ENCODE measurements around the gene MAP2K6.

The MAP2K6 gene

DNA sequence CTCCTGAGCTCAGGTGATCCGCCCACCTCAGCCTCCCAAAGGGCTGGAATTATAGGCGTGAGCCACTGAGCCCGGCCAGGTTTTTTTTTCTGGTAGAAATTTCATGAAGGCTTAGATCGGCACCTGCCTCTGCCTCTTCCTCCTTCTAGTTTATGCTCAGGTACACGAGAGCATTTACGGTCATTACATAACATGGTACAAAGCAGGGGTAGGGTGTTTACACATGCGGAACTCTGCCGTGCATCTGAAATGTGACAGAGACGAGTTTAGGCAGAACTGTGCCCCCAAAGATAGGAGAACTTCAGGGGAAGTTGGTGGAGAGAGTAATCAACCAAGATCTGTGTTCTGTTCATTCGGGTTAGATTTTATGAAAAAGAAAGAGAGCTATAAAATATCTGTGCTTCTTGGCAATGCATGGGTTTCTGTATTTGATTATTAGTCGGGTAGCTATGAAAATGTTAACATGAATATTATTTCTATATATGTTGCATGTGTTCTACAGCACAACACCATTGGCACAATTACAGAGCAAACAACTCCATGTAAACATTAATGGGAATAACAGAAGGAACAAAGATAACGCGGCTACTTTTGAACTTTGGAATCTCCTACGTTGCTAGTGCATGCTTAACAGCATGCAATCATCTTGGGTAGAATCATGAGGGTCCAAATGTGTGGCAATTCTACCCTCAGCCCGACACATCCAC lies 23.5 kb upstream of the MAP2K6 start:
- ChIA-PET POLR2A (no interaction called here), CTCF (interaction anchor here (0.6 kb wide), 1 partner anchor 70 kb away, joined by 3 read pairs; no protein-coding TSS in a partner anchor)
- TF ChIP-seq ZNF384 (IDR thresholded peaks at IDR 0.05) = no peak
- TF ChIP-seq SP1 (IDR thresholded peaks at IDR 0.05) = no peak
- TF ChIP-seq BHLHE40 (IDR thresholded peaks at IDR 0.05; ENCODE audit: borderline replicate concordance) = no peak
- TF ChIP-seq FOXK2 (IDR thresholded peaks at IDR 0.05) = no peak
- no peak for TF ChIP-seq FOXM1 (IDR thresholded peaks at IDR 0.05; ENCODE audit: borderline replicate concordance)
- DNase-seq (ENCODE audit: extremely low spot score) = no peak

- TF ChIP-seq, protein P1, sequence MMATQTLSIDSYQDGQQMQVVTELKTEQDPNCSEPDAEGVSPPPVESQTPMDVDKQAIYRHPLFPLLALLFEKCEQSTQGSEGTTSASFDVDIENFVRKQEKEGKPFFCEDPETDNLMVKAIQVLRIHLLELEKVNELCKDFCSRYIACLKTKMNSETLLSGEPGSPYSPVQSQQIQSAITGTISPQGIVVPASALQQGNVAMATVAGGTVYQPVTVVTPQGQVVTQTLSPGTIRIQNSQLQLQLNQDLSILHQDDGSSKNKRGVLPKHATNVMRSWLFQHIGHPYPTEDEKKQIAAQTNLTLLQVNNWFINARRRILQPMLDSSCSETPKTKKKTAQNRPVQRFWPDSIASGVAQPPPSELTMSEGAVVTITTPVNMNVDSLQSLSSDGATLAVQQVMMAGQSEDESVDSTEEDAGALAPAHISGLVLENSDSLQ (IDR thresholded peaks at IDR 0.05) = no peak
- TF ChIP-seq HDGF (IDR thresholded peaks at IDR 0.05; ENCODE audit: borderline replicate concordance) (no peak), CTBP1 (IDR thresholded peaks at IDR 0.05; ENCODE audit: borderline replicate concordance) (no peak), TARDBP (IDR thresholded peaks at IDR 0.05) (no peak), ELF4 (IDR thresholded peaks at IDR 0.05) (no peak), ARNT (IDR thresholded peaks at IDR 0.05) (no peak), FOXM1 (IDR thresholded peaks at IDR 0.05; ENCODE audit: borderline replicate concordance) (no peak), L3MBTL2 (conservative IDR thresholded peaks at IDR 0.05) (no peak), SUZ12 (IDR thresholded peaks at IDR 0.05) (no peak), BHLHE40 (IDR thresholded peaks at IDR 0.05; ENCODE audit: borderline replicate concordance) (no peak), ZNF384 (IDR thresholded peaks at IDR 0.05) (no peak)
- DNase-seq (ENCODE audit: extremely low spot score) = no peak
- CTCF ChIA-PET = no interaction called here
- POLR2A ChIA-PET = no interaction called here
These were observed 13.2 kb upstream of the MAP2K6 start for GRCh38 chr17:69401251-69401650.

GRCh38 chr17:69402052-69402451 lies 12.4 kb upstream of the MAP2K6 start:
- no peak for DNase-seq (ENCODE audit: extremely low spot score)
- TF ChIP-seq ARNT (IDR thresholded peaks at IDR 0.05) (no peak), FOXA1 (IDR thresholded peaks at IDR 0.05) (no peak), TARDBP (IDR thresholded peaks at IDR 0.05) (no peak), ELF4 (IDR thresholded peaks at IDR 0.05) (no peak), NFRKB (IDR thresholded peaks at IDR 0.05) (no peak)
- ChIA-PET CTCF (interaction anchor here (0.6 kb wide), 1 partner anchor 160 kb away, joined by 7 read pairs; no protein-coding TSS in a partner anchor), POLR2A (interaction anchor here (3.5 kb wide), 1 partner anchor 12 kb away, joined by 15 read pairs; the partner anchor contains the start of gene MAP2K6)

DNA sequence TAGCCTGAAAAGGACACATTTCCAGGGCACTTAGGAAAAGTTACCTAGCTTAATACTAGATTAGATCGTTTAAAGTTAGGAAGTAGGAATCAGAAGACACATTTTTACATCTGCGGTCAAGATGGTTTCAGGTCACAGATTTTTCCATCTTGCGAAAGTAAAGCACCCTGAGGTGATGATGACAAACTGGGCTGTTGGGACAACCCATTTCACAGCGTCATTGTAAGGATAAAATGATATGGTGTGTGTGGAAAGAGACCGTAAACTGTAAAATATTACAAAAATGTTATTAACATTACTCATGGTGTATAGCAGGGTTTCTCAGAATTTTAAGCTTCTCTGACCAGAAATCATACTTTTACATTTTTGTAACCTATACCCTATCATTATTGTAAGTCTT lies 10.1 kb upstream of the MAP2K6 start:
- no peak for TF ChIP-seq FOXA1 (IDR thresholded peaks at IDR 0.05)
- no peak for DNase-seq (ENCODE audit: extremely low spot score)
- CTCF ChIA-PET = no interaction called here
- POLR2A ChIA-PET = interaction anchor here (3.5 kb wide), 1 partner anchor 10 kb away, joined by 15 read pairs; the partner anchor contains the start of gene MAP2K6

DNA sequence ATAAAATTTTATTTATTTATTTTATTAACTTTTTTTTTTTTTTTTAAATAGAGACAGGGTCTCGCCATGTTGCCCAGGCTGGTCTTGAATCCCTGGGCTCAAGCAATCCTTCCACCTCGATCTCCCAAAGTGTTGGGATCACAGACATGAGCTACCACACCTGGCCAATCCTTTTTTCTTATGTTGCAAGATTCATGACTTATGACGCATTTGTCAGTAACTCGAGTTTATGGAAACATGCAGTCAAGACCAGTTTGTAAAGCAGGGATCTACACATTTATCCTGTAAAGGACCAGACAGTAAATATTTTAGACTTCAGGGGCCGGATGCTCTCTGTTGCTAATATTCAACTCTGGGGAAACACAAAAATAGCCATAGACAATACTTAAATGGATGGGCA lies 9.4 kb upstream of the MAP2K6 start:
- POLR2A ChIA-PET = interaction anchor here (3.5 kb wide), 1 partner anchor 9 kb away, joined by 15 read pairs; the partner anchor contains the start of gene MAP2K6

DNA sequence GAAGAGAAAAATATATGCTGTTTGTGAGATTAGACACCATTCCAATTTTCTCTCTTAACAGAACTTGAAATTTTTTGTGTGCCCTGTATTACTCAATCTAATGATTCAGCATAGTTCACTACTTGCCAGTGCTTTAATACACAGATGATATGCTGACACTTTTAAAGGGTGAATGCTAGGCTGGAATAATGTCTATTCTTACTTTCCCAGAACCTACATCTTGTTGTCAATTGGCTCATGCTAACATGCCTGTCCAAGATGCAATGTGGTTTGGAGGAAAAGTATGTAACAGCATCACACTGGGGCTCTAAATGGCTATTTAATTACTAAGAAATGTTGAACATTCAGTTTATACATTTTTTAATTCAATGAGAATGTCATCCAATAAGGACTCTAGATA lies 7.6 kb upstream of the MAP2K6 start:
- no peak for DNase-seq (ENCODE audit: extremely low spot score)
- TF ChIP-seq SP1 (IDR thresholded peaks at IDR 0.05) (no peak), L3MBTL2 (conservative IDR thresholded peaks at IDR 0.05) (no peak), HDGF (IDR thresholded peaks at IDR 0.05; ENCODE audit: borderline replicate concordance) (no peak), LEF1 (IDR thresholded peaks at IDR 0.05; ENCODE audit: borderline replicate concordance) (no peak), ARNT (IDR thresholded peaks at IDR 0.05) (no peak), NFRKB (IDR thresholded peaks at IDR 0.05) (no peak), FOXK2 (IDR thresholded peaks at IDR 0.05) (no peak)
- ChIA-PET CTCF (no interaction called here), POLR2A (no interaction called here)

More for the DNA sequence above, 9.4 kb upstream of the MAP2K6 start:
- CTCF ChIA-PET = no interaction called here
- no peak for DNase-seq (ENCODE audit: extremely low spot score)
- TF ChIP-seq, protein P1 (IDR thresholded peaks at IDR 0.05) = no peak
- no peak for TF ChIP-seq SP1 (IDR thresholded peaks at IDR 0.05)

- no peak for DNase-seq (ENCODE audit: extremely low spot score)
- CTCF ChIA-PET = interaction anchor here (1.4 kb wide), 1 partner anchor 13 kb away, joined by 7 read pairs; no protein-coding TSS in a partner anchor
- POLR2A ChIA-PET = no interaction called here
- no peak for TF ChIP-seq ZNF384 (IDR thresholded peaks at IDR 0.05)
- no peak for TF ChIP-seq NFRKB (IDR thresholded peaks at IDR 0.05)
- no peak for TF ChIP-seq SUZ12 (IDR thresholded peaks at IDR 0.05)
- no peak for TF ChIP-seq CTBP1 (IDR thresholded peaks at IDR 0.05; ENCODE audit: borderline replicate concordance)
- TF ChIP-seq LEF1 (IDR thresholded peaks at IDR 0.05; ENCODE audit: borderline replicate concordance) = no peak
- no peak for TF ChIP-seq FOXA1 (IDR thresholded peaks at IDR 0.05)
- TF ChIP-seq BHLHE40 (IDR thresholded peaks at IDR 0.05; ENCODE audit: borderline replicate concordance) = no peak
- no peak for TF ChIP-seq FOXM1 (IDR thresholded peaks at IDR 0.05; ENCODE audit: borderline replicate concordance)
- no peak for TF ChIP-seq ELF4 (IDR thresholded peaks at IDR 0.05)
- TF ChIP-seq L3MBTL2 (conservative IDR thresholded peaks at IDR 0.05) = no peak
- TF ChIP-seq TARDBP (IDR thresholded peaks at IDR 0.05) = no peak
- no peak for TF ChIP-seq FOXK2 (IDR thresholded peaks at IDR 0.05)
- no peak for TF ChIP-seq SP1 (IDR thresholded peaks at IDR 0.05)
These were observed 6.7 kb upstream of the MAP2K6 start for GRCh38 chr17:69407759-69408158.

- DNase-seq (ENCODE audit: extremely low spot score) = no peak
- ChIA-PET CTCF (interaction anchor here (0.6 kb wide), 1 partner anchor 31 kb away, joined by 3 read pairs; no protein-coding TSS in a partner anchor), POLR2A (no interaction called here)
- TF ChIP-seq NFRKB (IDR thresholded peaks at IDR 0.05) (no peak), SP1 (IDR thresholded peaks at IDR 0.05) (no peak), ELF4 (IDR thresholded peaks at IDR 0.05) (no peak)
These were observed 3.8 kb upstream of the MAP2K6 start for GRCh38 chr17:69410671-69411070.
